ENCODE data around the gene MYLK2.
A peak's percentile ranks its signal among the peaks of the same experiment; 100 is the strongest.

The MYLK2 gene

GRCh38 chr20:31835554-31835953, 16.4 kb downstream of the MYLK2 start:
- DNase-seq (ENCODE audit: low spot score), result no peak

GRCh38 chr20:31835977-31836852, 17.1 kb downstream of the MYLK2 start:
- DNase-seq (ENCODE audit: low spot score), result peak; percentile 96

DNA sequence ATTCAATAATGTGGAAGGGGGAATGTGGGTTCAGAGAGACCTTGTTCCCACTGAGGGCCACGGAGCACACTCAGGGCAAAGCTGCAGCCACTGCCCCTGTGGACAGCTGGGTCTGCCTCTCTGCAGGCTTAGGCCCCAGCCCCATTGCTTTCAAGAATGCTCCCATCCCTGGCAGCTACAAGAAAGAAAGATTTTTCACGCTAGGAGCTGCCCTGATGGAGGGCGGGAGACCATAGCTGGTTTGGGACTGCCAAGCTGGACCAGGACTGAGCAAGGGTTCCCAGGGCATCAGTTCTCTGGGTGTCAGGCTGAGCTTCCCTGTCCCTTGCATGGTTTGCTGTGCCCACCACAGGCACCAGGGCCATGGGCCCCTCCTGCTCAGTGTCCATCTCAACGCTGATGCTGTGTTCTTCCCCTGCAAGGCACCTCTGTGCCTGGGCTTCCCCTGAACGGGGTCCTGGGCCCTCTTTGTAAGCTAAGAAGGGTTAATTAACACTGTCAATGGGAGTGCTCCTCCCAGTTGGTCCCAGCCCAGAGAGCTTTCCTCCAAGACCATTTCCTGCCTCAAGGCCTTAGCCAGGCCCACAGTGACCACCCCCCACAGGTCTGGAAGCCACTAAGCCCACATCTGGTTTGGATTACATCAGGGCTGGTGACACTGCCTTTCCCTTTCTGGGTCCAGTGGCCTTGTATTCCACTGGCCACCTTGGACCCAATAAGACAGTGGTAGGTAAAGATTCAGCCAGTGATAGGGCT, 17.9 kb downstream of the MYLK2 start:
- no peak for DNase-seq (ENCODE audit: low spot score)

DNA sequence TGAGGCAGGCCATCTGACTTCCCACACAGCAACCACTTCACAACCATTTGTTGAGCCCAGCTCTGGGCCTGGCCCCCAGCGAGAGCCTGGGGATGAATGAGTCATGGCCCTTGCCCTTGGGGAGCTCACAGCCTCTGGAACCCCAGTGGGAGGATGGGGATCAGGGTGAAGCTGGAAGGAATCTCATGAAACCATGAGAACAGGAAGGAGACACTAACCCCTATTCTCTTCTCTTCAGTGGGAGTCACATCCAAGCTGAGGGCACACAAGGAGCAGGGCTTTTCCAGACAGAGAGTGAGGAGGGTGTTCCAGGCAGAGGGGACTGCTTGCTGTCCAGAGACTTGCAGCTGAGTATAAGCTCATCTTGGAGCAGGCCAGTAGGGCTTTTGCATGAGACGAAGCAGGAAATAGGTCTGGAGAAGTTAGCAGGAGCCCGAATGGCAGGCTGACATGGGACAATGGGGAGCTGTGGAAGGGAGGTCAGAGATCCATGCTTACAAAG, 18.8 kb downstream of the MYLK2 start:
- no peak for DNase-seq (ENCODE audit: low spot score)

DNA sequence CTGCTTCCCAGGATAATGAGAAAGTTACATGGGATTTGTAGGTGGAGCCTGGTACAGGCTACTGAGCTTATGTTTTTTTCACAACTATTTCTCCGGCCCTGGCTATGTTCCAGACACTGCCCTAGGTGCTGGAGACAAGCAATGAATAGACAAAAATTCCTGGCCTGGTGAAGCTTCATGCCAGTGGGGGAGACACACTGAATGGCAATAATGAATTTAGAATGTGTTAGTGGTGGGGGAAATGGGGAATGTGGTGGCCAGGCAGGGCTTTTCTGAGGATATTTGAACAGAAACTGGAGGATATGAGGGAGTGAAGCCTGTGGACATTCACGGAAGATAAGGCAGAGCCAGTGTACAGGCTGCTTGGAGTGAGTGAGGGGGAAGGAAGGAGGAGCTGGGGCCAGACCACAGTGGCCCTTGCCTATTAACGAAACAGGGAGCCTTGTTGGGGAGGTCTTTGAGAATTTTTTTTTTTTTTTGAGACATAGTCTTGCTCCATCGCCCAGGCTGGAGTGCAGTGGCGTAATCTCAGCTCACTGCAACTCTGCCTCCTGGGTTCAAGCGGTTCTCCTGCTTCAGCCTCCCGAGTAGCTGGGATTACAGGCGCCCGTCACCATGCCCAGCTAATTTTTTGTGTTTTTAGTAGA, 19.6 kb downstream of the MYLK2 start:
- DNase-seq (ENCODE audit: low spot score), result no peak

GRCh38 chr20:31839782-31840487, 20.8 kb downstream of the MYLK2 start:
- DNase-seq (ENCODE audit: low spot score), result no peak

DNA sequence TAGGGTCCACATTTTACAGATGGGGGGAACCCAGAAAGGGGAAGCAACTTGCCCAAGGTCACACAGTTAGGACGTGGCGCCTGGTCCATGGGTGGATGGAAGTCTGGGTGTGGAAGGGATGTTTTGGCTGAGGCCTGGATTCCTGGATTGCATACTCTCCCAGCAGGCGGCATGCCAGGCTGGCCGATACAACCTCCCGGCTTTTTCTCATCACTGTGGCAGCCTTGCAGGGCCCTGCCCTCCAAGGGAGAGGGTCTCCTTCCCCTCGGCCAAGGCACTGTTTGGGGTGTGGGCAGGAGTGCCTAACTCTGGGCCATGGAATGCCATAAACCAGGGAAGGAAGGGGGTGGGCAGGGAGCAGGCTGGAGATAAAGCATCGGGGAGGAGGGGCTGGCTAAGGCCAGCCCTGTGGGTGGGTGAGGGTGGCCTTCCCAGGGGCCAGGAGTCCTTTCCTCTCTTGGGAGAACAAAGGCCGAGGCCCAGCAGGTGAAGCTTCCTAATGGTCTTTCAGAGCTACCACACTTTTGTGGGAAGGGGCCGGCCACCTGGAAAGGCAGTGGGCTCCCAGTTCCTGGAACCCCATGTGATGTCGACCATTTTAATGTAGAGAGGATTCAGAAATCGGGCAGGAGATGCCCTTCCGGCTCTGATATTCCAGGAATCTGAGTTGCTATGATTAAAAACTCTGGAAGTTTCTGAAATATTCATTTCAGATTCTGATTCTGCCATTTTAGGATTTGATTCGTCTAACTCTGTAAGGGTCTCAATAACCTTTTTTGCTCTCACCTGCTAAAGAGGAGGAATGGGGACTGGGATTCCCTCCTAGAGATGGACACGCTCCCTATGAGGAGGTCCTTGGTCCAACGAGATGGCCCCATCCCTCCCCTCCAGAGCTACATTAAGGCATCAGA, 22.0 kb downstream of the MYLK2 start:
- peak; percentile 65 for DNase-seq (ENCODE audit: low spot score)

- peak; percentile 59 for DNase-seq (ENCODE audit: low spot score)
Measured at GRCh38 chr20:31841928-31842327, 22.8 kb downstream of the MYLK2 start.

- peak; percentile 62 for DNase-seq (ENCODE audit: low spot score)
Measured at GRCh38 chr20:31842471-31843157, 23.5 kb downstream of the MYLK2 start.

DNA sequence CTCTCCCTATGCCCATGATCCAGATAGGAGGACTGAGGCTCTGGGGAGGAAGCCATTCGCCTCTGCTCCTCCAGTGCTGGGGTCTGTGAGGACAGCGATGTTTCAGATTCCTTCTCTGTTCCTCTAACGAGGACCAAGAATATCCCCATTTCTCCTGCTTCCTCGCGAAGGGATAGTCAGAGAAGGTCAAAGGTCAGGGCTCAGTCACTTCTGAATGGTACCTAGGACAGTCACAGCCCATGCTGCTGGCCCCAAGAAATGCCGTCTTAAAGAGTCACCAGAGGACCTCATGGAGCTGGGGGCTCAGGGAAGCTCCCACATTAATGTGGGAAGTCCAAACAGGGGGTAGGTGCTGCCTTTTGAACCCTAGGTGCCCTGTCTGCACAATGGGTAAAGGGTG, 24.1 kb downstream of the MYLK2 start:
- DNase-seq (ENCODE audit: low spot score), result no peak

DNA sequence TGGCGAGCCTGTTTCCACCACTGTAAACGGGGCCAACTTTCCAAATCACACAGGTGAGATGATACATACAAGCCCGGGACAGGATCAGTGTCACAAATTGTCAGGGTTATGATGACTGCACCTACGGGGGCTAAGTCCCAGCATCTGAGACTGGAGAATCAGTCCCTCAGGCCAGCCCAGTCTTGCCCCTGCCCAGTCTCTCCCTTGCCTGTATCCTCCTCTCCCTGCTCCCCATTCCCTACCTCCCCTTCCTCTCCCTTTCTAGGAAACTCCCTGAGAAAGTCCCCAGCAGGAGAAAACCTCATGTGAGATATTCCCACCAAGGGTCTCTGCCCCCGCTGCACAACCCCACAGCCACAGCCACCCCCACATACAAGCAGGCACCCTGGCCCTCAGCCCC, 24.7 kb downstream of the MYLK2 start:
- DNase-seq (ENCODE audit: low spot score), result no peak

DNA sequence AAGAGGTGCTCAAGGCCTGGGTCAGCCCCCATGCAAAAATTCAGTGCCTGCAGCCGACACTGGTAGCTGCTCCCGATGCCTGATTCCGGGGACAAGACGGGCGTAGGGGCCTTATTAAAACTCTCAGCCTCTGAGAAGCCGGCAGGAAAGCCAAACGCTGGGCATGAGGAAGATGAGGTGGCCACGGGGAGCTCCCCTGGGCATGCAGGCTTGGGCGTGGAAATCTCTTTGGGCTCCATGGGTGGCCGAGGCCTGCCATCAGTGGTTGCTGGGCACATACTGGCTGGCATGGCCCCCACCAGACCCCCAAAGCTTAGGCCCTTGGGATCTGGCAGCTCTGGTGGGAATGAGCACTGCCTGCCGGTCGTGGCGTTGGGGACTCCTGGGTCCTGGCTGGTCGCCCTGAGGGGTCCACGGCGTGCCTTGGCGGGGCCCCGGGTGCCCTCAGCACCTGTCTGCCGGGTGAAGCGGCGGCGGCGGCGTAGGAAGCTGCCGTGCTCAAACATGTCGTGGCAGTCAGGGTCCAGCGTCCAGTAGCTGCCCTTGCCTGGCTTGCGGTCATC, 25.7 kb downstream of the MYLK2 start:
- DNase-seq (ENCODE audit: low spot score), result no peak

DNA sequence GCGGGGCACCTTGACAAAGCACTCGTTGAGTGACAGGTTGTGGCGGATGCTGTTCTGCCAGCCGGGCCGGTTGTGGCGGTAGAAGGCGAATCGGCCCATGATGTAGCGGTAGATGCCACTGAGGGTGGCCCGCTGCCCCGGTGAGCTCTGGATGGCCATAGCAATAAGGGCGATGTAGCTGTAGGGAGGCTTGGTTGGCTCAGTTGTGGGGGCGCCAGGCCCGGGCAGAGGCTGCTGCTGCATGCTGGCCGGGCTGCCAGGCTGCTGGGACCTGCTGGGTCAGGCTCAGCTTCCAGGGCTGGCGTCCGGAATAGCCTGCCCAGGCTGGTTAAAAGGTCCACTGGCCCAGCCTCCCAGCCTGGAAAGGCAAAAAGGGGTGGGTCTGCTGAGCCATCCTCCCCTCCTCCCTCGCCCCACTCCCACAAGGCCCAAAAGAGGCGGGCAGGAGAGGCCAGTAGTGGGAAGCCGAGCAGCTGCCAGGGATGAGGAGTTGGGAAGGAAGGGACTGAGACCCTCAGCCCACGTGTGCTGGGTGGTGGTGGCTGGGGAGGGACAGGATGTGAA, 26.2 kb downstream of the MYLK2 start, which contains the start of gene FOXS1:
Gene FOXS1, minus strand, starts transcription at position 305 of the 564 bp plus-strand sequence. Its CDS starts 62 bp downstream, at position 243.
- DNase-seq (ENCODE audit: low spot score), result no peak

DNA sequence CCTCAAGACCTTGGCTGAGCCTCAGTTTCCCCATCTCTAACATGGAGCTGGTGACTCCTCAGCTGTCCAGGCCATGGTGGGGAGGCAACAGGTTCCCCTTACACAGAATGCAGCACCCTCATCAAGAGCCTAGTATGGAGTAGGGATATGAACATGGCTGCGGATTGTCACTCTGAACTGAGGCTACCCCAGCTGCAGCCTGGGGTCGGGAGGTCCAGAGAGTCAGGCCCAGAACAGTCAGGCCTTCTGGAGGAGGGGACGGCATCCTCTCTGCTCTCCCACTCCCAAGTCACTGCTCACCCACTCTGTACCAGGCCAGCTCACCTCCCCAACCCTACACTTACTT, 27.6 kb downstream of the MYLK2 start:
- DNase-seq (ENCODE audit: low spot score), result no peak

- DNase-seq (ENCODE audit: low spot score), result no peak
Measured at GRCh38 chr20:31848088-31848999, 29.2 kb downstream of the MYLK2 start.

DNA sequence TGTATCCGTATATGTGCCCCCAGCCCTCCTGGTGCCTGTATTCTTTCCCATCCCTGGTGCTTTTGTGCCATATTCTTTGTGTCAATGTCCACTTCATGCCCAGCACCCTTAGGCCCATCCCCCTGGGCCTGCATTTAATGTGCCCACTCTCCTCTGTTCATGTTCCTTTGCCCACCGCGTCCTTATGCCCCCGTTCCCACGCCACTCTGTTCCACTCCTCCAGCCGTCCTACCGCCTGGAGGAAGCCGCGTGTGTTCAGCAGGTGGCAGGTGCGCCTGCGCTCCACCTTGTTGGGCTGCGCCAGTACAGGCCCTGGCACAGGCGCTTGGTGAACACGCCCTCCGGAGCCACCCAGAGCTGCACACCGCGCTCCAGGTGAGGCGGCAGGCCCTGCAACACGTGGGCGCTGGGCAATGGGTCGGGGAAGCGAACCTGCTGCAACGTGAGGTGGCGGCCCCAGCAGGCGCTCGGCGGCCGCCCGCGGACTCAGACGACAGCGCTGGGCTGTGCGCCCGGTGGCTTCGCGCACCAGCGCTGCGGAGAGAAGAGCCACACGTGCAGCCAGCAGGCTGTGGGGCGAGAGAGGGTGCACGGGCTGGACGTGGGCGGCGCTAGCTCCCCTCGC, 30.3 kb downstream of the MYLK2 start:
- no peak for DNase-seq (ENCODE audit: low spot score)

GRCh38 chr20:31851240-31851955, 32.2 kb downstream of the MYLK2 start:
- no peak for DNase-seq (ENCODE audit: low spot score)

Data from AG20443 (cell line).